ENCODE measurements around the gene LRRC28. TPM values are rescaled to one million over a fixed set of nuclear protein-coding genes. Genes with fewer than 3 reads are reported as not detected.

Gene LRRC28
- polyA plus RNA-seq, 3 donors, result 34.0 to 39.2 (median 37.9) TPM

GRCh38 chr15:99433026-99433756 is 181.9 kb downstream of the LRRC28 start:
- DNase-seq (ENCODE audit: low read depth in 3 of 3, low spot score in 2 of 3), result no peak

GRCh38 chr15:99433757-99434450 is 182.6 kb downstream of the LRRC28 start:
- no peak for DNase-seq (ENCODE audit: low read depth in 3 of 3, low spot score in 2 of 3)

GRCh38 chr15:99434506-99435112 is 183.3 kb downstream of the LRRC28 start:
- DNase-seq (ENCODE audit: low read depth in 3 of 3, low spot score in 2 of 3), result no peak

GRCh38 chr15:99435113-99435695 is 183.9 kb downstream of the LRRC28 start:
- no peak for DNase-seq (ENCODE audit: low read depth in 3 of 3, low spot score in 2 of 3)

GRCh38 chr15:99435877-99436541 is 184.7 kb downstream of the LRRC28 start:
- DNase-seq (ENCODE audit: low read depth in 3 of 3, low spot score in 2 of 3), result no peak

- no peak for DNase-seq (ENCODE audit: low read depth in 3 of 3, low spot score in 2 of 3)
Measured at GRCh38 chr15:99436542-99437314, 185.4 kb downstream of the LRRC28 start.

GRCh38 chr15:99437315-99438223 is 186.3 kb downstream of the LRRC28 start:
- DNase-seq (ENCODE audit: low read depth in 3 of 3, low spot score in 2 of 3), result no peak

- no peak for DNase-seq (ENCODE audit: low read depth in 3 of 3, low spot score in 2 of 3)
Measured at GRCh38 chr15:99438224-99438585, 186.9 kb downstream of the LRRC28 start.

- DNase-seq (ENCODE audit: low read depth in 3 of 3, low spot score in 2 of 3), result no peak
Measured at GRCh38 chr15:99438691-99439523, 187.6 kb downstream of the LRRC28 start.

- no peak for DNase-seq (ENCODE audit: low read depth in 3 of 3, low spot score in 2 of 3)
Measured at GRCh38 chr15:99439524-99439835, 188.2 kb downstream of the LRRC28 start.

- DNase-seq (ENCODE audit: low read depth in 3 of 3, low spot score in 2 of 3), result no peak
Measured at GRCh38 chr15:99440029-99440428, 188.7 kb downstream of the LRRC28 start.

Other genes with a start within 250 kb of the LRRC28 start
- under 1 TPM; 0.17 to 0.49 (median 0.43) TPM for gene PGPEP1L, start 243.7 kb upstream of the LRRC28 start, polyA plus RNA-seq (ENCODE audit: insufficient read length in 3 of 3)
- 1 to 10 TPM; 1.6 to 2.0 (median 1.9) TPM for gene SYNM, start 146.4 kb upstream of the LRRC28 start, polyA plus RNA-seq (ENCODE audit: insufficient read length in 3 of 3)
- 10 to 100 TPM; 28.2 to 34.0 (median 31.6) TPM for gene TTC23, start 1.9 kb upstream of the LRRC28 start, polyA plus RNA-seq (ENCODE audit: insufficient read length in 3 of 3)